ENCODE data around the gene AFF1. TPM values are rescaled to one million over a fixed set of nuclear protein-coding genes. Genes with fewer than 3 reads are reported as not detected.

The AFF1 gene
- total and polyA plus RNA-seq, 4 donors = 7.2 to 42.8 (median 21.5) TPM

DNA sequence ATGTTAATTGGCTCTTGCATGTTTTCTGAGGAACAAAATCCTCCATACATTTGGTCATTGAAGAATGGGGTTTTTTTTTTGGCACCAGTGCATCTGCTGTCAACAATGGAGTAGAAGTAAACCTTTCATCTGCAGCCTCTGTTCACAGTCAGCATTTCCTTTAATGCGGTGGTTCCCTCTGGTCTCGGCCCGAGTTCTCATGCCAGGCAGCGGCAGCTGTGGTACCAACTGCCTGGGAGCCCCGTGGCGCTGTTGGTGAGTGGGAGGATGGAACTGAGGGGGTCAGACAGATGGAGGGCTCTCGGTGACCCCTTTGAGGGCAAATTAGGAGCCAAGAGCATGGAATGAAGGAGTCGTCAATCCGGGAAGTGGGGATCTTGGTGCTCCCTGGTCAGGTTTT lies 114.7 kb downstream of the AFF1 start (continued):
- TF ChIP-seq, protein P1, sequence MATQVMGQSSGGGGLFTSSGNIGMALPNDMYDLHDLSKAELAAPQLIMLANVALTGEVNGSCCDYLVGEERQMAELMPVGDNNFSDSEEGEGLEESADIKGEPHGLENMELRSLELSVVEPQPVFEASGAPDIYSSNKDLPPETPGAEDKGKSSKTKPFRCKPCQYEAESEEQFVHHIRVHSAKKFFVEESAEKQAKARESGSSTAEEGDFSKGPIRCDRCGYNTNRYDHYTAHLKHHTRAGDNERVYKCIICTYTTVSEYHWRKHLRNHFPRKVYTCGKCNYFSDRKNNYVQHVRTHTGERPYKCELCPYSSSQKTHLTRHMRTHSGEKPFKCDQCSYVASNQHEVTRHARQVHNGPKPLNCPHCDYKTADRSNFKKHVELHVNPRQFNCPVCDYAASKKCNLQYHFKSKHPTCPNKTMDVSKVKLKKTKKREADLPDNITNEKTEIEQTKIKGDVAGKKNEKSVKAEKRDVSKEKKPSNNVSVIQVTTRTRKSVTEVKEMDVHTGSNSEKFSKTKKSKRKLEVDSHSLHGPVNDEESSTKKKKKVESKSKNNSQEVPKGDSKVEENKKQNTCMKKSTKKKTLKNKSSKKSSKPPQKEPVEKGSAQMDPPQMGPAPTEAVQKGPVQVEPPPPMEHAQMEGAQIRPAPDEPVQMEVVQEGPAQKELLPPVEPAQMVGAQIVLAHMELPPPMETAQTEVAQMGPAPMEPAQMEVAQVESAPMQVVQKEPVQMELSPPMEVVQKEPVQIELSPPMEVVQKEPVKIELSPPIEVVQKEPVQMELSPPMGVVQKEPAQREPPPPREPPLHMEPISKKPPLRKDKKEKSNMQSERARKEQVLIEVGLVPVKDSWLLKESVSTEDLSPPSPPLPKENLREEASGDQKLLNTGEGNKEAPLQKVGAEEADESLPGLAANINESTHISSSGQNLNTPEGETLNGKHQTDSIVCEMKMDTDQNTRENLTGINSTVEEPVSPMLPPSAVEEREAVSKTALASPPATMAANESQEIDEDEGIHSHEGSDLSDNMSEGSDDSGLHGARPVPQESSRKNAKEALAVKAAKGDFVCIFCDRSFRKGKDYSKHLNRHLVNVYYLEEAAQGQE (IDR thresholded peaks at IDR 0.05) = no peak

DNA sequence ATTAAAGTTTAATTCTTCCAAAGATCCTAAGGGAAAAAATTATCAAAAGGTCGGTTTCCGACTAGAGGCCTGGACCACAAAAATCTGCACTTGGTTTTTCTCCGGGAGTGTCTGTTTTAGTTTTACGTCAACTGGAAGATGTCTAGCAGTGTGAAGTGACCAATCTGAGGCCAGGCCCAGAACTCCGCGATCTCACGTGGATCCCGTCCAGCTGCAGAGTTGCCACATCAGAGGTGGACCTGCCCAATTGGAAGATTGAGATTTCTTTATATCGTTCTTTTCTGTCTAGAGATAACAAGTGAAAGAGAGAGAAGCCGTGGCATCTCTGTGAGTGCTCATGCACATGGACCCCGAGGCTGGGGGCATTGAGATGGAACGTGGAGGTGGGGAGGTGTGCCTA lies 115.8 kb downstream of the AFF1 start:
- H3K27me3 ChIP-seq (ENCODE audit: control insufficient read depth in 4 of 4, insufficient read depth in 4 of 4, low read length in 3 of 4) = no peaks in the 10 kb centered on the region
- H3K9me3 ChIP-seq (ENCODE audit: control insufficient read depth in 4 of 4, low read length in 3 of 4) = no peaks in the 10 kb centered on the region
- no peak overlapping the region for H3K27ac ChIP-seq (ENCODE audit: low read depth in 1 of 2, low read length in 2 of 2)
- TF ChIP-seq, protein P2, sequence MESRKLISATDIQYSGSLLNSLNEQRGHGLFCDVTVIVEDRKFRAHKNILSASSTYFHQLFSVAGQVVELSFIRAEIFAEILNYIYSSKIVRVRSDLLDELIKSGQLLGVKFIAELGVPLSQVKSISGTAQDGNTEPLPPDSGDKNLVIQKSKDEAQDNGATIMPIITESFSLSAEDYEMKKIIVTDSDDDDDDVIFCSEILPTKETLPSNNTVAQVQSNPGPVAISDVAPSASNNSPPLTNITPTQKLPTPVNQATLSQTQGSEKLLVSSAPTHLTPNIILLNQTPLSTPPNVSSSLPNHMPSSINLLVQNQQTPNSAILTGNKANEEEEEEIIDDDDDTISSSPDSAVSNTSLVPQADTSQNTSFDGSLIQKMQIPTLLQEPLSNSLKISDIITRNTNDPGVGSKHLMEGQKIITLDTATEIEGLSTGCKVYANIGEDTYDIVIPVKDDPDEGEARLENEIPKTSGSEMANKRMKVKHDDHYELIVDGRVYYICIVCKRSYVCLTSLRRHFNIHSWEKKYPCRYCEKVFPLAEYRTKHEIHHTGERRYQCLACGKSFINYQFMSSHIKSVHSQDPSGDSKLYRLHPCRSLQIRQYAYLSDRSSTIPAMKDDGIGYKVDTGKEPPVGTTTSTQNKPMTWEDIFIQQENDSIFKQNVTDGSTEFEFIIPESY (IDR thresholded peaks at IDR 0.05) = no peak
- no peak for TF ChIP-seq NR2F2 (IDR thresholded peaks at IDR 0.05)
- no peak for TF ChIP-seq SP1 (IDR thresholded peaks at IDR 0.05)
- H3K9ac ChIP-seq (ENCODE audit: low read depth in 1 of 2, low read length in 2 of 2) = no peak overlapping the region
- H3K4me3 ChIP-seq (ENCODE audit: low read depth in 1 of 3, low read length in 3 of 3) = no peak overlapping the region
- DNase-seq (ENCODE audit: low spot score) = no peak
- WGBS = 81% methylated on average over 12 of the region's 12 CpGs
- H3K4me1 ChIP-seq (ENCODE audit: control insufficient read depth in 4 of 4, insufficient read depth in 4 of 4, low read length in 3 of 4) = peaks cover 16 to 36% (median 27%) of the 10 kb centered on the region in 4 donors
- H3K36me3 ChIP-seq (ENCODE audit: control insufficient read depth in 4 of 4, insufficient read depth in 3 of 4, low read depth in 1 of 4, low read length in 3 of 4) = peaks cover 2 to 11% (median 8%) of the 10 kb centered on the region in 4 donors

DNA sequence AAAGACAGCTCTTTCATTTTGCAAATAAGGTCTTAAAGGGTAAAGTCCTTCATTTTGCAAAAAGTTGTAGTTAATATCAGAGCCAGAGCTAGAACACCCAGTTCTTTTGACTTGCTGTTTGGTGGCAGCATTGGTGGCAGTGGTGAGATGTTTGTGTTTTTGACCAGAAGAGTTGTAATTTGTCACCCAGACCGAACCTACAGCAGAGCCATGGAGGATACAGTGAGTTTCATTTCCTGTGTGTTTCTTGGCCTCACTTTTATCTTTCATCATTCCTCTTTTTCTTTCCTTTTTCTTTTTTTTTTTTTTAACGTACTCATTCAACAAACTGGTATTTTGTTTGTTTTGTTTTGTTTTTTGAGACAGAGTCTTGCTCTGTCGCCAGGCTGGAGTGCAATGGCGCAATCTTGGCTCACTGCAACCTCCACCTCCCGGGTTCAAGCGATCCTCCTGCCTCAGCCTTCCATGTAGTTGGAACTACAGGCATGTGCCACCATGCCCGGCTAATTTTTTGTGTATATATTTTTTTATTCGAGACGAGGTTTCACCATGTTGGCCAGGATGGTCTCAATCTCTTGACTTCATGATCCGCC lies 116.4 kb downstream of the AFF1 start:
- Histone ChIP-seq H3K36me3 (ENCODE audit: control insufficient read depth in 4 of 4, insufficient read depth in 3 of 4, low read depth in 1 of 4, low read length in 3 of 4) (peaks cover 2 to 11% (median 8%) of the 10 kb centered on the region in 4 donors), H3K4me1 (ENCODE audit: control insufficient read depth in 4 of 4, insufficient read depth in 4 of 4, low read length in 3 of 4) (peaks cover 13 to 35% (median 22%) of the 10 kb centered on the region in 4 donors), H3K4me3 (ENCODE audit: low read depth in 1 of 3, low read length in 3 of 3) (no peak overlapping the region), H3K9ac (ENCODE audit: low read depth in 1 of 2, low read length in 2 of 2) (no peak overlapping the region), H3K9me3 (ENCODE audit: control insufficient read depth in 4 of 4, low read length in 3 of 4) (no peaks in the 10 kb centered on the region), H3K27me3 (ENCODE audit: control insufficient read depth in 4 of 4, insufficient read depth in 4 of 4, low read length in 3 of 4) (no peaks in the 10 kb centered on the region), H3K27ac (ENCODE audit: low read depth in 1 of 2, low read length in 2 of 2) (no peak overlapping the region)
- TF ChIP-seq FOXA2 (IDR thresholded peaks at IDR 0.05) (no peak), FOXA1 (IDR thresholded peaks at IDR 0.05) (no peak), HNF4A (conservative IDR thresholded peaks at IDR 0.05) (no peak), JUND (IDR thresholded peaks at IDR 0.05) (no peak), EGR1 (IDR thresholded peaks at IDR 0.05; ENCODE audit: low read depth in 2 of 2) (no peak), RAD21 (IDR thresholded peaks at IDR 0.05) (no peak), YY1 (IDR thresholded peaks at IDR 0.05) (no peak), HNF4G (IDR thresholded peaks at IDR 0.05) (no peak), SP1 (IDR thresholded peaks at IDR 0.05) (no peak)
- TF ChIP-seq, protein P2 (IDR thresholded peaks at IDR 0.05) = no peak
- TF ChIP-seq, protein P3, sequence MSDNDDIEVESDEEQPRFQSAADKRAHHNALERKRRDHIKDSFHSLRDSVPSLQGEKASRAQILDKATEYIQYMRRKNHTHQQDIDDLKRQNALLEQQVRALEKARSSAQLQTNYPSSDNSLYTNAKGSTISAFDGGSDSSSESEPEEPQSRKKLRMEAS (IDR thresholded peaks at IDR 0.05) = no peak
- TF ChIP-seq, protein P4, sequence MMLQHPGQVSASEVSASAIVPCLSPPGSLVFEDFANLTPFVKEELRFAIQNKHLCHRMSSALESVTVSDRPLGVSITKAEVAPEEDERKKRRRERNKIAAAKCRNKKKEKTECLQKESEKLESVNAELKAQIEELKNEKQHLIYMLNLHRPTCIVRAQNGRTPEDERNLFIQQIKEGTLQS (IDR thresholded peaks at IDR 0.05) = no peak
- WGBS = 63% methylated on average over 10 of the region's 10 CpGs
- DNase-seq (ENCODE audit: low spot score) = no peak

All from liver (tissue), 9 donors.